ENCODE data around the gene PRR27. TPM values are rescaled to one million over a fixed set of nuclear protein-coding genes. Genes with fewer than 3 reads are reported as not detected.

The PRR27 gene
- total and polyA plus RNA-seq, 10 of the 15 experiments (the other 5 are each of a cell fraction or from before 2014, with no cell fraction given), result not detected

- no peak for TF ChIP-seq EZH2 (IDR thresholded peaks at IDR 0.05; ENCODE audit: borderline replicate concordance, control insufficient read depth, low read depth, low read length)
- TF ChIP-seq JUNB (IDR thresholded peaks at IDR 0.05), result no peak
- no peak for TF ChIP-seq RELB (IDR thresholded peaks at IDR 0.05; ENCODE audit: low read depth)
- no peak for TF ChIP-seq MXI1 (IDR thresholded peaks at IDR 0.05; ENCODE audit: low read depth, low read length)
- no peak for TF ChIP-seq PBX3 (IDR thresholded peaks at IDR 0.05; ENCODE audit: insufficient replicate concordance, low read depth, low read length)
- TF ChIP-seq TCF7 (IDR thresholded peaks at IDR 0.05; ENCODE audit: borderline replicate concordance), result no peak
Measured at GRCh38 chr4:70197842-70198241, 43.8 kb downstream of the PRR27 start (continued).

GRCh38 chr4:70203601-70204000 lies 49.6 kb downstream of the PRR27 start:
- Histone ChIP-seq H4K20me1 (ENCODE audit: control insufficient read depth, insufficient read depth) (no peaks in the 10 kb centered on the region), H3K4me3 (no peak overlapping the region), H3K9ac (ENCODE audit: control insufficient read depth, insufficient read depth, low read length) (no peak overlapping the region), H3K79me2 (ENCODE audit: control insufficient read depth, insufficient read depth, low read length) (no peaks in the 10 kb centered on the region), H3K27ac (ENCODE audit: control insufficient read depth, insufficient read depth) (no peak overlapping the region), H3K9me3 (replicated peaks; ENCODE audit: control insufficient read depth, insufficient read depth, low read length) (no peaks in the 10 kb centered on the region), H3K4me2 (ENCODE audit: control insufficient read depth, insufficient read depth) (no peak overlapping the region), H3K4me1 (ENCODE audit: control insufficient read depth, insufficient read depth, low read length) (no peaks in the 10 kb centered on the region), H2AFZ (ENCODE audit: control insufficient read depth, low read depth, low read length) (no peak overlapping the region), H3K27me3 (replicated peaks in 1 of 2; ENCODE audit: control insufficient read depth in 2 of 2, insufficient read depth in 2 of 2, low read length in 1 of 2) (no peaks in the 10 kb centered on the region), H3K36me3 (ENCODE audit: control insufficient read depth in 2 of 2, insufficient read depth in 2 of 2, low read length in 1 of 2) (no peaks in the 10 kb centered on the region)
- POLR2A ChIA-PET, result no interaction called here
- SMC1A ChIA-PET (ENCODE audit: uncharacterized antibody, unreplicated experiment), result no interaction called here
- DNase-seq (ENCODE audit: low read depth, low spot score), result no peak
- WGBS (ENCODE audit: insufficient coverage, insufficient replicate concordance, low lambda C conversion rate, missing lambda C conversion rate), result 0% methylated on average over 1 of the region's 1 CpG
- no TSS peak for BruUV-seq (replicated peaks)
- no peak for FAIRE-seq
- intact Hi-C loops (cut with micrococcal nuclease; ENCODE audit: unreplicated experiment), result no loop called here
- no peak for ATAC-seq
- CTCF ChIA-PET, result interaction anchor here (1.0 kb wide), 1 partner anchor 18 kb away, joined by 4 read pairs; no protein-coding TSS in a partner anchor
- RAD21 ChIA-PET (ENCODE audit: unreplicated experiment), result no interaction called here
- in situ Hi-C loops (cut with MboI), result no loop called here
- TF ChIP-seq MLLT1 (IDR thresholded peaks at IDR 0.05), result no peak
- no peak for TF ChIP-seq ZZZ3 (IDR thresholded peaks at IDR 0.05; ENCODE audit: control insufficient read depth, insufficient read length, low read depth)
- TF ChIP-seq ESRRA (IDR thresholded peaks at IDR 0.05; ENCODE audit: low read length), result no peak
- TF ChIP-seq BCLAF1 (IDR thresholded peaks at IDR 0.05), result no peak
- TF ChIP-seq RFX5 (IDR thresholded peaks at IDR 0.05; ENCODE audit: low read depth, low read length), result no peak
- no peak for TF ChIP-seq MYC (IDR thresholded peaks at IDR 0.05; ENCODE audit: insufficient read depth, insufficient read length, insufficient replicate concordance, low read length, severe bottlenecking)
- TF ChIP-seq IKZF1 (conservative IDR thresholded peaks at IDR 0.05), result no peak
- TF ChIP-seq EP300 (IDR thresholded peaks at IDR 0.05; ENCODE audit: borderline replicate concordance in 1 of 2, control insufficient read depth in 1 of 2, low read depth in 2 of 2, low read length in 2 of 2), result no peak
- no peak for TF ChIP-seq HDAC6 (IDR thresholded peaks at IDR 0.05; ENCODE audit: unreplicated experiment)
- no peak for TF ChIP-seq CHD2 (IDR thresholded peaks at IDR 0.05; ENCODE audit: borderline replicate concordance, low read depth, low read length)
